Middle frontal gyrus (tissue), 1 donor: ENCODE results near the gene CORO2A.
"Not testable (repeated sequence)": the region's sequence is repeated elsewhere in the genome, so short reads cannot be mapped to it uniquely, and the experiment has no call there.

Experiments
- DNase-seq: peaks from one replicate; pipeline ENCODE4 v3.0.0-alpha.2; 2015; ENCODE audit warnings: low spot score; ENCODE audit errors: extremely low spot score

The CORO2A gene

GRCh38 chr9:98191671-98192502 lies 550 bp downstream of the CORO2A start:
- no peak for DNase-seq

- no peak for DNase-seq
Measured at GRCh38 chr9:98191181-98191608, 1.2 kb downstream of the CORO2A start.

GRCh38 chr9:98190757-98191105 lies 1.7 kb downstream of the CORO2A start:
- no peak for DNase-seq

GRCh38 chr9:98189412-98189811 lies 3.0 kb downstream of the CORO2A start:
- DNase-seq, result no peak

GRCh38 chr9:98187926-98188325 lies 4.5 kb downstream of the CORO2A start:
- no peak for DNase-seq

- DNase-seq, result no peak
Measured at GRCh38 chr9:98186236-98186635, 6.2 kb downstream of the CORO2A start.

GRCh38 chr9:98185611-98186171 lies 6.7 kb downstream of the CORO2A start:
- DNase-seq, result no peak

GRCh38 chr9:98185021-98185567 lies 7.3 kb downstream of the CORO2A start:
- DNase-seq, result no peak

GRCh38 chr9:98184326-98184725 lies 8.1 kb downstream of the CORO2A start:
- DNase-seq, result no peak

- DNase-seq, result no peak
Measured at GRCh38 chr9:98182889-98183599, 9.4 kb downstream of the CORO2A start.

- DNase-seq, result no peak
Measured at GRCh38 chr9:98182069-98182820, 10.2 kb downstream of the CORO2A start.

- no peak for DNase-seq
Measured at GRCh38 chr9:98181746-98182068, 10.7 kb downstream of the CORO2A start.

- DNase-seq, result no peak
Measured at GRCh38 chr9:98180996-98181395, 11.4 kb downstream of the CORO2A start.

- DNase-seq, result no peak
Measured at GRCh38 chr9:98178874-98179850, 13.3 kb downstream of the CORO2A start.

- no peak for DNase-seq
Measured at GRCh38 chr9:98176391-98177259, 15.8 kb downstream of the CORO2A start.

GRCh38 chr9:98175762-98176161 lies 16.7 kb downstream of the CORO2A start:
- DNase-seq, result no peak

GRCh38 chr9:98175028-98175569 lies 17.3 kb downstream of the CORO2A start:
- DNase-seq, result no peak

GRCh38 chr9:98174502-98174918 lies 17.9 kb downstream of the CORO2A start:
- DNase-seq, result not testable (repeated sequence)

- DNase-seq, result no peak
Measured at GRCh38 chr9:98173181-98173580, 19.3 kb downstream of the CORO2A start.
